Measurements from ENCODE around the gene SATB2. TPM values are rescaled to one million over a fixed set of nuclear protein-coding genes. Genes with fewer than 3 reads are reported as not detected.

The SATB2 gene
- total RNA-seq, 1 donor from 2014 or later, result 5.0 TPM

DNA sequence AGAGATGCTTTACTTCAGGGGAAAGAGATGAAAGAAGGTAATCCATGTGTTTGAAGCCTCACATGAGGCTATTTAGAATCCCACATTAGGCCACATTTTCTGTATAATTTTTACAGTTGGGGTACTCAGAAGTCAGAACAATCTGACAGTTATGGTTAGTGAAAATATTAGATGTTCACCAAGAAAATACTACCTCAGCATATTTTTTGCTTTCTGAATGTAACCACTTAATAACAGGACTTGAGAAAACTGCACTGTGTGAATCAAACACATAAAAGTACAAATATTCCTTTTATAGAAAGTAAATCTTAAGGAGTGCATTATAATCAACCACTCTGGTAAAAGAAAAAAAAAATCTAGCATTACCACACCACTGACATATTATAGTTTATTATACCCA lies 169.3 kb downstream of the SATB2 start:
- intact Hi-C loops (cut with DNase I), result no loop called here
- no peaks in the 10 kb centered on the region for H3K27me3 ChIP-seq (ENCODE audit: low read depth)
- H3K4me1 ChIP-seq, result no peaks in the 10 kb centered on the region
- H3K9me3 ChIP-seq, result no peaks in the 10 kb centered on the region
- H3K27ac ChIP-seq, result no peak overlapping the region
- H3K36me3 ChIP-seq, result no peaks in the 10 kb centered on the region
- H3K4me3 ChIP-seq, result no peak overlapping the region
- TF ChIP-seq, protein P1, sequence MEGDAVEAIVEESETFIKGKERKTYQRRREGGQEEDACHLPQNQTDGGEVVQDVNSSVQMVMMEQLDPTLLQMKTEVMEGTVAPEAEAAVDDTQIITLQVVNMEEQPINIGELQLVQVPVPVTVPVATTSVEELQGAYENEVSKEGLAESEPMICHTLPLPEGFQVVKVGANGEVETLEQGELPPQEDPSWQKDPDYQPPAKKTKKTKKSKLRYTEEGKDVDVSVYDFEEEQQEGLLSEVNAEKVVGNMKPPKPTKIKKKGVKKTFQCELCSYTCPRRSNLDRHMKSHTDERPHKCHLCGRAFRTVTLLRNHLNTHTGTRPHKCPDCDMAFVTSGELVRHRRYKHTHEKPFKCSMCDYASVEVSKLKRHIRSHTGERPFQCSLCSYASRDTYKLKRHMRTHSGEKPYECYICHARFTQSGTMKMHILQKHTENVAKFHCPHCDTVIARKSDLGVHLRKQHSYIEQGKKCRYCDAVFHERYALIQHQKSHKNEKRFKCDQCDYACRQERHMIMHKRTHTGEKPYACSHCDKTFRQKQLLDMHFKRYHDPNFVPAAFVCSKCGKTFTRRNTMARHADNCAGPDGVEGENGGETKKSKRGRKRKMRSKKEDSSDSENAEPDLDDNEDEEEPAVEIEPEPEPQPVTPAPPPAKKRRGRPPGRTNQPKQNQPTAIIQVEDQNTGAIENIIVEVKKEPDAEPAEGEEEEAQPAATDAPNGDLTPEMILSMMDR (IDR thresholded peaks at IDR 0.05), result no peak
- ATAC-seq (no peak), DNase-seq (no peak)

DNA sequence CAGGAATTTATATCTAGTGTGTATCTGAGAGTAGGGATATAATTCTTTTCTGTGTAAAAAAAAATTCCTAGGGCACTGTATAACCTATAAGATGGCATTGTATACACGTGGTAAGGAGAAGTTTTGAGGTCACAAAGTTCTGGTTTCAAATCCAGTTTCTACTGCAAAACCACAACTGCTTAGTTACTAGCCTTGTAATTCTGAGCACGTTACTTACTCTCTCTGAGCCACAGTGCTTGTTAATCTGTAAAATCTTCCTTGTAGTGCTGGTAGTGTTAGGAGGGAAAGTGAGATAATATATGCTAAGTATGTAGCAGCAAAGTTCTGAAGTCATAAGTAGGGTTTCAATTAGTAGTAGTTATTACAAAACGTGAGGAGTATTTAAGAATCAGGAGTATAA lies 175.4 kb downstream of the SATB2 start:
- H3K4me3 ChIP-seq, result no peak overlapping the region
- TF ChIP-seq, protein P1 (IDR thresholded peaks at IDR 0.05), result no peak
- H3K27ac ChIP-seq, result no peak overlapping the region
- H3K36me3 ChIP-seq, result no peaks in the 10 kb centered on the region
- ATAC-seq, result no peak
- H3K9me3 ChIP-seq, result no peaks in the 10 kb centered on the region
- no peak for DNase-seq
- H3K4me1 ChIP-seq, result no peaks in the 10 kb centered on the region
- intact Hi-C loops (cut with DNase I), result no loop called here
- no peaks in the 10 kb centered on the region for H3K27me3 ChIP-seq (ENCODE audit: low read depth)

DNA sequence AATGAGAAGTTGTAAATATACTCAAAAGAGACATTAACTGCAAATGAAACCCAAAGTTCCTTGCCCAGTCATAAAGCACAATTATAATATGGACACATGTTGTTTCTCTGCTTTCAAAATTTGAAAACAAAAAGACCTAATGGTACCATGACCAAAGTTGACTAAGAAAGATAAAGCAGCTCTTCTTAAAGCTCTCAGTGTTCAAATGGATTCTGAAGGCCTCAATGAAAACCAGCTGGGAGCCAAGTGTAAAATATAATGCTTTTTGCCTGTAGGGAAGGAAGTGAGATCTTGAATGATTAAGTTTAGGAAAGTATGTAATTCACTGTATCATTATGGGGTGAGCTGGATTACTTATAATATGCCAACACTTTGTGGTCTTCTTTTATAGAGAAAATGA lies 178.6 kb downstream of the SATB2 start:
- no peaks in the 10 kb centered on the region for H3K4me1 ChIP-seq
- no peak overlapping the region for H3K4me3 ChIP-seq
- H3K9me3 ChIP-seq, result no peaks in the 10 kb centered on the region
- no peaks in the 10 kb centered on the region for H3K36me3 ChIP-seq
- no peak overlapping the region for H3K27ac ChIP-seq
- no peaks in the 10 kb centered on the region for H3K27me3 ChIP-seq (ENCODE audit: low read depth)
- TF ChIP-seq, protein P1 (IDR thresholded peaks at IDR 0.05), result no peak
- ATAC-seq (no peak), DNase-seq (no peak)
- intact Hi-C loops (cut with DNase I), result no loop called here

DNA sequence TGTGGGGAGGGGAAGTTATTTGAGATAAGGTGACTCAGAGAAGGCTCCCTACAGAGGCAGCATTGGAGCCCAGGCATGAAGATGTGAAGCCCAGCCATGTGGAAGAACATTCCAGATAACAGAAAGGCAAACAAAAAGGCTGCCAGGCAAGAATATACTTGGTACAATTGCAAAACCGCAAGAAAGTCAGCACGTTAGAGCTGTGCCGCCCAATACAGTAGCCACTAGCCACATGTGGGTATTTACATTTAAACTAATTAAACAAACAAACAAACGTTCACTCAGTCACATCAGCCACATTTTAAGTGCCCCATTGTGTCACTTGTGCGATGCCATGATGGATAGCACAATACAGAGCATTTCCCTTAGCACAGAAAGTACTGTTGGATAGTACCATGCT lies 179.6 kb downstream of the SATB2 start:
- no peaks in the 10 kb centered on the region for H3K9me3 ChIP-seq
- TF ChIP-seq, protein P1 (IDR thresholded peaks at IDR 0.05), result no peak
- DNase-seq, result no peak
- H3K4me1 ChIP-seq, result no peaks in the 10 kb centered on the region
- ATAC-seq, result no peak
- H3K27me3 ChIP-seq (ENCODE audit: low read depth), result no peaks in the 10 kb centered on the region
- no peaks in the 10 kb centered on the region for H3K36me3 ChIP-seq
- intact Hi-C loops (cut with DNase I), result no loop called here
- no peak overlapping the region for H3K4me3 ChIP-seq
- H3K27ac ChIP-seq, result no peak overlapping the region

DNA sequence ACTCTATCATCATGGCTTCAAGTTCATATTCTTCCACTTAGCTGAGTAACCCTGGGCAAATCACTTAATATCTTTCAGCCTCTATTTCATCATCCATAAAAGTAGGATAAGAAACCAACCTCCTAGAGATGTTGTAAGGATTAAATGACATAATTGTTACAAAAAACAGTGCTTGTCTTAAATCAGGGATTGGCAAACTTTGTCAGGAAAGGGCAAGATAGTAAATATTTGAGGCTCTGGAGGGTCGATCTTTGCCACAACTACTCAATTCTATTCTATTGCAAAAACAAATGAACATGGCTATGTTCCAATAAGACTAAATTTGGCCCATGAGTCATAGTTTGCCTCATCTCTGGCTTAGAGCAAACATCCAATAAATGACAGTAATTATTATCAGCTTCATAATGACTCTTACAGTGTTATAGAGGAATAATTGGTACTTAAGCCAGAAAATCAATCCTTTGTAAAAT lies 184.7 kb downstream of the SATB2 start:
- ATAC-seq (no peak), DNase-seq (no peak)
- intact Hi-C loops (cut with DNase I), result no loop called here
- TF ChIP-seq, protein P1 (IDR thresholded peaks at IDR 0.05), result no peak
- Histone ChIP-seq H3K36me3 (no peaks in the 10 kb centered on the region), H3K4me1 (no peaks in the 10 kb centered on the region), H3K9me3 (no peaks in the 10 kb centered on the region), H3K27me3 (ENCODE audit: low read depth) (no peaks in the 10 kb centered on the region), H3K27ac (no peak overlapping the region), H3K4me3 (no peak overlapping the region)

DNA sequence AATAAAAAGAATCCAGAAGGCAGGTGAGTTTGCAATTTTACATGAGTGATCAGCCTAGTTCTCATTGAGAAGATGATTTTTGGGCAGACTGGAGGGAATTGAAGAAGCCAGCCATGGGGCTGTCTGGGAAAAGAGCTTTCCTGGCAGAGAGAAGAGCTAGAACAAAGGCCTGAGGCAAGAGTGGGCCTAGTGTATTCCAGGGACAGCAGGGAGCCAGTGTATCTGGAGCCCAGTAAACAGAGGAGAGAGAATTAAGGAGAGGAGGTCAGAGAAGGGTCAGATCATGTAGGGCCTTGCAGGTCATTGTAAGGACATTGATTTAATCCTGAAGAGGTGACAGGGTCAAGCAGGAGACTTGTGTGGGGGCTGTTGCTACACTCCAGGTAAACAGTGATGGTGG lies 195.8 kb downstream of the SATB2 start:
- Histone ChIP-seq H3K9me3 (peaks cover 13% of the 10 kb centered on the region), H3K27ac (no peak overlapping the region), H3K4me1 (no peaks in the 10 kb centered on the region), H3K4me3 (no peak overlapping the region), H3K27me3 (ENCODE audit: low read depth) (no peaks in the 10 kb centered on the region), H3K36me3 (no peaks in the 10 kb centered on the region)
- no peak for DNase-seq
- no peak for ATAC-seq
- TF ChIP-seq, protein P1 (IDR thresholded peaks at IDR 0.05), result no peak
- intact Hi-C loops (cut with DNase I), result no loop called here
